GM21515 (cell line): Measurements from ENCODE around the gene PTPRN2.

Experiments used
- ATAC-seq: cut with Tn5 transposase; IDR thresholded peaks from one replicate; pipeline ENCODE4 v1.9.1; 2021; ENCODE audit not compliant: unreplicated experiment

Gene PTPRN2

GRCh38 chr7:157635148-157635500 lies 952.5 kb downstream of the PTPRN2 start:
- no peak for ATAC-seq

GRCh38 chr7:157634401-157635147 lies 953.0 kb downstream of the PTPRN2 start:
- no peak for ATAC-seq

DNA sequence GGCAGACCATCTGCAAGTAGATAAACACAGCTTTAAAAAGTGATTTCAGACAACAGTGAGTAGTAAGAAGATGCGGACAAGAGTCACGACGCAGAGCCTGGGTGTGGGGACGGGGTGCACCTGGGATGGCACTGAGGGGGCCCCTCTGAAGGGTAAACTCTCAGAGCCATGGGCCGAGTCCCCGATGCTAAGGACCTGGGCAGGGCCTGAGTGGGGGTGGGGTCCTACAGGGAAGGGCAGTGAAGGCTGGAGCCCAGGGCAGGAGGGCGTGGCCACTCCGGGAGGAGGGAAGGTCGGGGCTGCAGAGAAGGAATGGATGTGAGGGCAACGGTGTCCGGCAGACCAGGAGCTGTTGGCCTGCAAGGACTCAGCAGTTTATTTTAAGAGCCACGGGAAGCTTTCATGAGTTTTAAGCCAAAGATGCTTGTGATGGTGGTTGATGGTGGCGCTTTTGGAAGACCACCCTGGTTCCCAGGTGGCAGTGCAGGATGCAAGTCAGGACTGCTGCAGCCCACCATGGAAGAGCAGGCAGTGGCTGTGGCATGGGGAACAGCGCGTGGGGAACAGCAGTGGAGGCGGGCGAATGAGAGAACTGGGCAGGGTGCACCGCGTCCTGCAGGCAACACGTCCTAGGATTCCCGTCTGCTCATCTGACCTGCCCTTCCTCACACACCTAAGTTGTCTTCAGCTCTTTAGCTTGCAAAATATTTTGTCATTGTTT lies 954.0 kb downstream of the PTPRN2 start:
- ATAC-seq: no peak

GRCh38 chr7:157630301-157630853 lies 957.2 kb downstream of the PTPRN2 start:
- ATAC-seq: no peak

- no peak for ATAC-seq
Observed at GRCh38 chr7:157628456-157628855, 959.2 kb downstream of the PTPRN2 start.

- ATAC-seq: no peak
Observed at GRCh38 chr7:157627646-157628045, 960.0 kb downstream of the PTPRN2 start.

DNA sequence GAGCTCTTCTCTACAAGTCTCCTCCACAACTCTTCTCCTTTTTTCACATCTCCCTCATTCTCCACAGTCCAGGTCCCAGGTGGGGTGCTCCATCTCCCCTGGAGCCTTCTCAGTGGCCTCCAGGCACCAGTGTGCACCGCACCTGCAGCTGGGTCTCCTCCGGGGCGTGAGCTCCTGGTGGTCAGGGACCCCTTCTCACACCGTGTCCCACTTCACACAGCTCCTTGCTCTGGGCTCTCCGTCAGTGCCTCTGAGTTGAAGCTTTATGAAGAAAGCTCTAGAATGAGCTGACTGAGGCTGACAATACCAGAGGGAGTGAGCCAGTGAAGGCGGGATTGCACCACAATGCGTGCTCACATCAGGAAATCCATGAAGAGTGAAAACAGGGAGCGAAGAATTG lies 960.6 kb downstream of the PTPRN2 start:
- no peak for ATAC-seq

DNA sequence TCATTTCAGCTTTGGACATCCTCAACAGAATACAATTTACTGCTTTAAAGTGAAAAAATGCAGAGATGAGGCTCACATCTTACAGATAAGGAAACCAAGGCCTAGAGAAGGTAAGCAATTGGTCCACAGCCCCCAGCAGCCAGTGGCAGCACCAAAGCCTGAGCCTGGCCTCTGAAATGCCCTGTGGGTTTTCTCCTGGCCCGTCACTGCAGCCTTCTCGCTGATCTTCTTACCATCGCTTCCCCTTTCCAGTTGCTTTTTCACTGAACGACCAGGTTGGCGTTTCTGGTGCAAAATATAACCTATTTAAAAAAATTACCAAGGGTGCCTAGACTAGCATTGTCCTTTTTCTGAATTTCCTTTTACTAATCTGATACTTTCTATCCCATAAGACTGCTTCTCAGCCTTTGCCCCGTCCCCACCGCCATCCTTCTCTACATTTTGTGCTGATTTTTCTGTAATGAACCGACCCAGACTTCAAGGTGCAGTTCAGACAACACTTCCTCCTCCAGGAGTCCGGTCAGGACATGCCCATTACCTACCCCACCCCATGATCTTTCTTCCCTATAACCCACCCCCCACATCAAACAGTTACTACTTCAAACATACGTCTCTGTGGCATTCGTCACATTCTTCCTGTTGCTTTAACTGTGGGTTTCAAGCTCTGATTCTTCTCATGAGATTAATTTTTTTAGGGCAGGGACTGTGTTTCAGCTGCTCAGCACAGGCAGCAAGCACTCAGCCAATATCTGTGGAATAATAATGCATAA lies 961.5 kb downstream of the PTPRN2 start:
- no peak for ATAC-seq

DNA sequence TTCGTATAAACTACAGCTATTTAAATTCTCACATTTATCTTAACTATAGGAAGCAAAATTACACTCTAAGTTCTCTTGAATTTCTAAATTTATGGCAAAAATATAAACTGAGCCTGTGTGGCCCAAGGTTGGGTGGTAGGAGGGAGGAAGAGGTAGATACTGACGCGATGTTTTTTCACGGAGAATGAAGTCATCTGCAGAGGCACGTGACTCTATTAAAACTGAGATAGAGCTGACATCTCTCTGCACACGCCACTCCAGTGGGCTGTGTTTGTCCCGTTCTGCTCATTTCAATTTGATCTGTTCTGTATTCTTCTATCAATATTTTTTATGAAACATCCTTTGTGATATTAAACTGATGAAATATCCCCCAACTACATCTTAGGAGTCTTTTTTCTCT lies 964.1 kb downstream of the PTPRN2 start:
- no peak for ATAC-seq

DNA sequence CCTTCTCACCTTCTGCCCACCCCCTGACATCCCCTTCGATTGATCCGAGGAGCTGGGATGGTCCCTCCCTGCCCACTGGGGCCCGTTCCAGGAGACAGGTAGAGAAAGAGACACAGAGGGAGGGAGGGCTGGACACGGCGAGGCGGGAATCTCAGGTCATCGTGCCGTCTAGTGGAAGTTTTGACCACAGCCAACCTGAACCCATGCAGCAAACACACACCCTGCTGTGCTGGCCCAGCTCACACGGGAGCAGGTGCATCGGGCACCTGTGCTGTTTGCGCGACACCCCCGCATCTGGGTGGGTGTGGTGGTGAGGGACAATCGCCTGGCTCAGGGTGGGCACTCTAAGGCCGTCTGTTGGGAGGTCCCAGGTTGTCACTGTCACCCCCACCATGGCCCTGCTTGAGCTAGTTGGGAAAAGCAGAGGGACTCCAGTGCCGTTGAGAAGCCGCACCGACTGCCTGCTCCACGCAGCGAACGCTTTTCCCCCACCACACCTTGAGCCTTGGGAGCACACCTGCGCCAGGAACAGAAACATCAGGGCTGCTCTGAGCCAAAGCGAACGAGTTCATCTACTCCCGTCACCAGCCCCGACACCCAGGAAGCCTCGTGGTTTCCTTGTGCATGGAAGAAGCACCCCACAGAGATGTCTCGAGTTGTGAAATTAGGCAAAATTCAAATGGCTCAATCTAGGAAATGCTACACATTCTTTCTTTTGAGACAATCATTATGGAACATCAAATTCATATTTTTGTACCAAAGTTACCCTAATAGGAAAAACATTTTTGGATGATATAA lies 965.0 kb downstream of the PTPRN2 start:
- no peak for ATAC-seq

GRCh38 chr7:157622000-157622399 lies 965.6 kb downstream of the PTPRN2 start:
- ATAC-seq: no peak

- ATAC-seq: no peak
Observed at GRCh38 chr7:157621131-157621681, 966.4 kb downstream of the PTPRN2 start.

- ATAC-seq: no peak
Observed at GRCh38 chr7:157620616-157621015, 967.0 kb downstream of the PTPRN2 start.

GRCh38 chr7:157619753-157620525 lies 967.7 kb downstream of the PTPRN2 start:
- ATAC-seq: no peak

GRCh38 chr7:157618823-157619606 lies 968.6 kb downstream of the PTPRN2 start:
- no peak for ATAC-seq

DNA sequence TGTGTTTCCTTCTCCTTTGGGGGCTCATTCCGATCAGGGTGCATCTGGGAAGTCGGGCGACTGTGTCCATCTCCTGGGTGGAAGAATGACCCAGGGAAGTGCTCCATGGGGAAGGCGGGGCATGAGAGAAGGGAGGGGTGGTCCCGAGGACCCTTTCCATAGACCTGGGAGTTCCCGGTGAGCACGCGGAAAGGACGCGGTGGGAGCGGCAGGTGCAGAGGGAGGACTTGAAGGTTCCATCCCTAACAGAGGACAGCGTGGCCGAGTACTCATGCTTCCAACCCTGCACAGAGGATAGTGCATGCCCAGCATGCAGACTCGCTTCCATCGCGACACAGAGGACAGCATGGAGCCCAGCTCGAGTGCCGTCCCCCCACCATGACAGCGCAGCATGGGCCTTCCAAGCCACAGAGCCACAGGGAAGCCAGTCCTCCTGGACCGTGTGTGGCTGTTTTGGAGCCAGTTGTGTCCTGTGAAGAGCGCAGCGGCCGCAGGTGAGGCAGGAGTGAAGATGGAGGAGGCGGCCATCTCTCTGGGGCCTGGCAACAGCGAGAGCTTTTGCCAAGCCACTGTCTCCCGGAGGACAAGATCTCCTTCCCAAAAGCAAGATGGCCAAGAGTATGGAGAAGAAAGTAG lies 969.4 kb downstream of the PTPRN2 start:
- no peak for ATAC-seq

GRCh38 chr7:157617401-157617800 lies 970.2 kb downstream of the PTPRN2 start:
- ATAC-seq: no peak

DNA sequence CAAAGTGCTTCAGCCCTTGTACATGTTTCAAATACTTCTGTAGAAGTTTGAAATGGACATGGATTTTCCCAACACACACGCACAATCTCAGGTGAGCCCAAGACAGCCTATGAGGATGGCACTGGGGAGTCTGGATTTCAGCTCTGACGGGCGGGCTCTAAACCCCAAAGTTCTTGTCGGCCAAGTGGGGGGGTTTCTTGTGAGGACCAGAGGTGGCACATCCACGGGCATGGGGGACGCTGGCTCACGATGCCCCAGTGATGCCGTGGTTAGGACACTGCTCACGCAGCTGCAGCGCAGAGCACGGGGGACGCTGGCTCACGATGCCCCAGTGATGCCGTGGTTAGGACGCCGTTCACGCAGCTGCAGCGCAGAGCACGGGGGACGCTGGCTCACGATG lies 970.7 kb downstream of the PTPRN2 start:
- ATAC-seq: no peak
